Right lobe of liver (tissue), 4 donors: ENCODE measurements around the gene AGR3.

ENCODE experiments used
- CTCF ChIP-seq, 4 donors: fragments of 200-600 bp in 3 of 4; fragments of 450-650 bp in 1 of 4; IDR thresholded peaks; one replicate each; pipeline versions ENCODE4 v1.5.1 to v1.8.0; 2016 to 2022; ENCODE audit warnings: antibody characterized with exemption in 4 of 4, mild to moderate bottlenecking in 2 of 4
- POLR2A ChIP-seq: fragments of 450-650 bp; IDR thresholded peaks from one replicate; pipeline ENCODE4 v1.6.1; 2017; ENCODE audit warnings: antibody characterized with exemption, mild to moderate bottlenecking
- donor health status: DM: no; HTN: no; CAD: no.
- donor health status: DM: no; HTN: no; CAD: no.
- donor health status: DM: no; HTN: yes; CAD: no.

- no peak for TF ChIP-seq POLR2A
- TF ChIP-seq CTCF (IDR thresholded peaks at IDR 0.05), result no peak
Measured at GRCh38 chr7:16889851-16890415, 8.2 kb upstream of the AGR3 start.
